Mucosa of descending colon (tissue), 3 donors: ENCODE results near the gene IKZF4. TPM values are rescaled to one million over a fixed set of nuclear protein-coding genes. Genes with fewer than 3 reads are reported as not detected.

Experiments used
- ATAC-seq: fragments of 200-7000 bp; cut with Tn5 transposase; one replicate; pipeline ENCODE4 v1.9.1; 2020; ENCODE audit warnings: mild to moderate bottlenecking, moderate library complexity
- DNase-seq, 3 donors: peaks; one replicate each; pipeline ENCODE4 v3.0.0-alpha.2; 2020
- H3K36me3 ChIP-seq: fragments of 200-600 bp; one replicate; pipeline ENCODE4 v1.8.0; 2021; ENCODE audit warnings: low read depth, mild to moderate bottlenecking
- H3K4me1 ChIP-seq: fragments of 200-600 bp; one replicate; pipeline ENCODE4 v1.8.0; 2021; ENCODE audit warnings: low read depth, mild to moderate bottlenecking
- H3K4me3 ChIP-seq: fragments of 200-600 bp; one replicate; pipeline ENCODE4 v1.8.0; 2021; ENCODE audit warnings: mild to moderate bottlenecking
- H3K9me3 ChIP-seq: fragments of 200-600 bp; one replicate; pipeline ENCODE4 v1.8.0; 2021; ENCODE audit warnings: mild to moderate bottlenecking
- CTCF ChIP-seq: fragments of 200-600 bp; IDR thresholded peaks from one replicate; pipeline ENCODE4 v1.8.0; 2022; ENCODE audit warnings: antibody characterized with exemption, mild to moderate bottlenecking
- intact Hi-C, 2 donors: fragments of 100-400 bp; cut with DNase I in 1 of 2; cut with micrococcal nuclease in 1 of 2; formaldehyde crosslinking; loops; one replicate each; pipeline versions ENCODE4 v1.11.0 to v1.11.1; 2022; cut with DNase I, micrococcal nuclease
- total RNA-seq, 3 donors: library from RNA; stranded (reverse); fragmentation: NEBNext Ultra II Directional in 2 of 3; extraction: Animal tissue kit (Norgen Biotek cat#: 25700) in 2 of 3; gene quantifications; one replicate each; pipeline versions ENCODE4 v1.2.1 to v1.2.4, GENCODE V29; 2021 to 2023
- donor health status: DM: no; HTN: no; CAD: no; lungs with moderate emphysema.
- donor health status: DM: no; HTN: no; CAD: no.
- donor health status: DM: no; HTN: yes; CAD: no.

IKZF4 gene
- total RNA-seq, 3 donors from 2014 or later: 3.5 to 9.1 (median 7.2) TPM

GRCh38 chr12:56082382-56082781 is 61.5 kb downstream of the IKZF4 start:
- H3K9me3 ChIP-seq: no peaks in the 10 kb centered on the region
- H3K4me3 ChIP-seq: no peak overlapping the region
- intact Hi-C loops: no loop called here
- no peaks in the 10 kb centered on the region for H3K36me3 ChIP-seq
- DNase-seq (no peak), ATAC-seq (no peak)
- no peak for TF ChIP-seq CTCF
- peaks cover 42% of the 10 kb centered on the region for H3K4me1 ChIP-seq

- no peak for ATAC-seq
- no peak overlapping the region for H3K4me3 ChIP-seq
These were observed 62.1 kb downstream of the IKZF4 start for GRCh38 chr12:56082967-56083366.

GRCh38 chr12:56084958-56085543 is 64.2 kb downstream of the IKZF4 start:
- Histone ChIP-seq H3K36me3 (no peaks in the 10 kb centered on the region), H3K9me3 (no peaks in the 10 kb centered on the region), H3K4me3 (no peak overlapping the region), H3K4me1 (peaks cover 33% of the 10 kb centered on the region)
- DNase-seq (peak in 1 of 3 donors; percentile 61), ATAC-seq (no peak)
- no peak for TF ChIP-seq CTCF
- intact Hi-C loops: no loop called here

More at GRCh38 chr12:56082967-56083366, 62.1 kb downstream of the IKZF4 start:
- intact Hi-C loops: no loop called here
- H3K4me1 ChIP-seq: peaks cover 42% of the 10 kb centered on the region
- DNase-seq: no peak
- H3K36me3 ChIP-seq: no peaks in the 10 kb centered on the region
- no peaks in the 10 kb centered on the region for H3K9me3 ChIP-seq
- no peak for TF ChIP-seq CTCF

- Histone ChIP-seq H3K9me3 (no peaks in the 10 kb centered on the region), H3K4me3 (no peak overlapping the region), H3K36me3 (no peaks in the 10 kb centered on the region), H3K4me1 (peaks cover 28% of the 10 kb centered on the region)
- intact Hi-C loops: no loop called here
- ATAC-seq: peak; percentile 19
- no peak for TF ChIP-seq CTCF
- DNase-seq: peak in 1 of 3 donors; percentile 79
These were observed 65.3 kb downstream of the IKZF4 start for GRCh38 chr12:56086096-56086495.

GRCh38 chr12:56086608-56087007 is 65.8 kb downstream of the IKZF4 start:
- DNase-seq (no peak), ATAC-seq (no peak)
- no peak overlapping the region for H3K4me3 ChIP-seq
- no peak for TF ChIP-seq CTCF
- H3K4me1 ChIP-seq: peaks cover 28% of the 10 kb centered on the region
- no peaks in the 10 kb centered on the region for H3K9me3 ChIP-seq
- H3K36me3 ChIP-seq: no peaks in the 10 kb centered on the region
- intact Hi-C loops: no loop called here

GRCh38 chr12:56087220-56087619 is 66.4 kb downstream of the IKZF4 start:
- Histone ChIP-seq H3K4me1 (peaks cover 28% of the 10 kb centered on the region), H3K36me3 (no peaks in the 10 kb centered on the region), H3K4me3 (no peak overlapping the region), H3K9me3 (no peaks in the 10 kb centered on the region)
- TF ChIP-seq CTCF: no peak
- peak; percentile 95 for ATAC-seq
- DNase-seq: peak; percentile 90 to 95 (median 92)
- intact Hi-C loops: no loop called here
